ENCODE results near the gene CTBP2.

CTBP2 gene

GRCh38 chr10:125076121-125076825 lies 84.1 kb downstream of the CTBP2 start:
- DNase-seq (ENCODE audit: insufficient read length, low spot score) = no peak
- no peak for FAIRE-seq
- TF ChIP-seq POLR2A (IDR thresholded peaks at IDR 0.05; ENCODE audit: low read depth, low read length) = no peak

GRCh38 chr10:125073996-125074395 lies 86.4 kb downstream of the CTBP2 start:
- no peak for TF ChIP-seq POLR2A (IDR thresholded peaks at IDR 0.05; ENCODE audit: low read depth, low read length)
- FAIRE-seq = no peak
- no peak for DNase-seq (ENCODE audit: insufficient read length, low spot score)

DNA sequence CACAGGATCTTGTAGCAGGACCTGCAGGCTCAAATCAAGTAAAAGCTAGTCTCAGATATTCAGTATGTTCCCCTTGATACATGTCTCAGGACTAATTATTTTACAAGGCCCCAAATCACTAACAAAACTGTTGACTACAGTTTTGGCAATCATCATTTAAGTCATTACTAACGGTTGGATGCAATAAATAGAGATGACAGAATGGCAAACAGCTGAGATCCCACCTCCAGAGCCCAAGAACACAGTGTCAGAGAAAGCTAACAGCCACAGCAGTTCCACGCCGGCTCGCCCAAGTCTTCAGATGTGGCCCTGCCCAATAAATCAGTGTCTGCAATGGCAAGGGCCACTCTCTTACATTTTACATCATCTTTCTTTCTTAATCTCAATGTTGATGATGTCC lies 87.6 kb downstream of the CTBP2 start:
- no peak for TF ChIP-seq POLR2A (IDR thresholded peaks at IDR 0.05; ENCODE audit: low read depth, low read length)
- DNase-seq (ENCODE audit: insufficient read length, low spot score) (no peak), FAIRE-seq (no peak)

GRCh38 chr10:125071008-125071407 lies 89.4 kb downstream of the CTBP2 start:
- FAIRE-seq (no peak), DNase-seq (ENCODE audit: insufficient read length, low spot score) (no peak)
- TF ChIP-seq POLR2A (IDR thresholded peaks at IDR 0.05; ENCODE audit: low read depth, low read length) = no peak

GRCh38 chr10:125068406-125068805 lies 92.0 kb downstream of the CTBP2 start:
- no peak for TF ChIP-seq POLR2A (IDR thresholded peaks at IDR 0.05; ENCODE audit: low read depth, low read length)
- FAIRE-seq (no peak), DNase-seq (ENCODE audit: insufficient read length, low spot score) (no peak)

- FAIRE-seq (no peak), DNase-seq (ENCODE audit: insufficient read length, low spot score) (no peak)
- no peak for TF ChIP-seq POLR2A (IDR thresholded peaks at IDR 0.05; ENCODE audit: low read depth, low read length)
Observed at GRCh38 chr10:125067764-125068163, 92.6 kb downstream of the CTBP2 start.

DNA sequence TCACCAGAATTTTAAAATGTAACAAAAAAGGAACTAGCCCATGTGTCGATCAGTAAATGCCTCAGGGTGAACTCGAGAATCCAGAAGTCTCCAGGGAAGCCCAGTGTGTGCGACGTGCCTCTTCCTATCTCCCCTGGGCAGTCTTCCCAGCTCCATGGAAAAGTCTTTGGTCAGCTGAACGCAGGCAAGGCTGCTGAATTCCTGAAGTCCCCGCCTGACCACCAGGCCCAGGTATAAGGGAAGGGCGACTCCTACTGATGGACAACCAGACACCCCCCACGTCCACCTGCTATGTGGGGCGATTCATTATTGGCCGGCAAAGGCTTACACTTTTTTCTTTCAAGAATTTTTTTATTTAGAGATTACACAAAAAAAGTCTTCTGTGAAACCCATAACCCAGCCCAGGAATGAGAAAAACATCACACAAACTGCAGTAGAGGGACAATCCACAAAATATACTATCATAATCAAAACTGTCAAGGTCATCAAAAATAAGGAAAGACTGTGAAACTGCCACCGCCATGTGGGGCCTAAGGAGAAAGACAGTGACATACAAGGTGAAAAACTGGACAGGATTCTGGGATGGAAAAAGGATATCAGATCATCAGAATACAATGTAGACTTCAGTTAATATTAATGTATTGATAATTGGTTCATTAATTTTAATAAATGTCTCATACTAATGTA lies 93.5 kb downstream of the CTBP2 start:
- no peak for TF ChIP-seq POLR2A (IDR thresholded peaks at IDR 0.05; ENCODE audit: low read depth, low read length)
- no peak for DNase-seq (ENCODE audit: insufficient read length, low spot score)
- no peak for FAIRE-seq

DNA sequence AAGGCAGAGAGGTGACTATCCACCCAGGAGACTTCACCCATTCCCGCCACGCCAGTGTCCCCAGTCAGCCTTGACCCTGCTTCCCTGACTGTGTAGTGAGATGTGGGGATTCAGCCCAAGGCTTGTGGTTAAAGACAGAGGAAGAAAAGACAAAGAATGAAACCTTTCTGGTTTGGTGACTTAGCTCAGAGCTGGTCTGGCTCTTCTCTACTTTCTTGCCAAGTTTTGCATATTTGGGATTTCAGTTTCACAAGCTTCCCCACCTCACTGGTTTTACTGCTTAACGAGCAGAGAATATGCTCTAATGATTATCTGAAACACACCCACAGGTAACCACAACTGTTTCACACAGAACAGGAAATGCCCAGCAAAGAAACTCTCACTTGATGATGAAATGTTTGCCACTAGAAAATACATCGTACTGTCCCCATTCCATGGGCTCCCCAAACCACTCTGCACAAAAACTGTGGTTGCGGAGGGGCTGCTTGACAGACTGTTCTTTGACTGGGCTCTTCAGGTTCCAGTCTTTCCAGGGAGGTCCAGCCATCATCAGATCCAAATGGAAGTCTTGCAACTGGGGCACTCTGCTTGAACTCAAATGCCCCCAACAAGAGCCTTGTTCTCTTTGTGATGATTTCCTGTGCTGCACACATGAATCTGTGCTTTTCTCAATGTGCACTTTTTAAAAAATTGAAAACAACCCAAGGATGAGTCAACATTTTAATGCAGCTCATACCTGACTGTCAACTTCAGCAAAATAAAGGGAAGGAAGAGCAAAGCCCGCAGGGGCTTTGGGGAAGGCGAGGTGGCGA lies 95.5 kb downstream of the CTBP2 start:
- FAIRE-seq (no peak), DNase-seq (ENCODE audit: insufficient read length, low spot score) (no peak)
- no peak for TF ChIP-seq POLR2A (IDR thresholded peaks at IDR 0.05; ENCODE audit: low read depth, low read length)

GRCh38 chr10:125063256-125063925 lies 97.0 kb downstream of the CTBP2 start:
- no peak for TF ChIP-seq POLR2A (IDR thresholded peaks at IDR 0.05; ENCODE audit: low read depth, low read length)
- DNase-seq (ENCODE audit: insufficient read length, low spot score) = no peak
- FAIRE-seq = no peak

GRCh38 chr10:125062914-125063230 lies 97.5 kb downstream of the CTBP2 start:
- no peak for DNase-seq (ENCODE audit: insufficient read length, low spot score)
- TF ChIP-seq POLR2A (IDR thresholded peaks at IDR 0.05; ENCODE audit: low read depth, low read length) = no peak
- no peak for FAIRE-seq

DNA sequence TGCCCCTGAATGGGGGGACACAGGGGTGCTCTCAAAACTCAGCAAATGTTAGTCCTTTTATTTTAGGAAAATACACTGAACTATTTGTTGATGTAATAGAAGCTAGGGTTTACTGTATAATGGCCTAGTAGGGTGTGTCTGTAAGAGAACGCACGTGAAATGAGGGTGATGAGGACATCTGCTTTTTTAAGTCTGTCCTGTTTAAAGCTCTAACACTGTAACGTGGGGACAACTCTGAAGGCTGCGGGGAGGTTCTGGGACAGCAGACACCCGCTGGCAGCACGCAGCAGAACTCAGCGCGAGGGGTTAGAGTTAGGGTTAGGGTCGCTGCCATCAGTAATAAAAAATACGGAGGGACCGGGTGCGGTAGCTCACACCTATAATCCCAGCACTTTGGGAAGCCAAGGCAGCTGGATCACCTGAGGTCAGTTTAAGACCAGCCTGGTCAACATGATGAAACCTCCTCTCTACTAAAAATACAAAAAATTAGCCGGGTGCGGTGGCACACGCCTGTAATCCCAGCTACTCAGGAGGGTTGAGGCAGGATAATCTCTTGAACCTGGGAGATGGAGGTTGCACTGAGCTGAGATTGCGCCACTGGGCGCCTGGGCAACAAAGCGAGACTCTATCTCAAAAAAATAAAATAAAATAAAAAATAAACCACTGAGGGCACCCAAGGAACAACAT lies 98.0 kb downstream of the CTBP2 start:
- FAIRE-seq (no peak), DNase-seq (ENCODE audit: insufficient read length, low spot score) (no peak)
- TF ChIP-seq POLR2A (IDR thresholded peaks at IDR 0.05; ENCODE audit: low read depth, low read length) = no peak

GRCh38 chr10:125061557-125062226 lies 98.7 kb downstream of the CTBP2 start:
- no peak for TF ChIP-seq POLR2A (IDR thresholded peaks at IDR 0.05; ENCODE audit: low read depth, low read length)

More at GRCh38 chr10:125061557-125062226, 98.7 kb downstream of the CTBP2 start:
- DNase-seq (ENCODE audit: insufficient read length, low spot score) = no peak
- no peak for FAIRE-seq

Measured in H54 (cell line).